GM19438 (cell line): ENCODE results near the gene SERPINA3.
"Not testable (repeated sequence)": the region's sequence is repeated elsewhere in the genome, so short reads cannot be mapped to it uniquely, and the experiment has no call there.

Source experiments
- ATAC-seq: cut with Tn5 transposase; IDR thresholded peaks from one replicate; pipeline ENCODE4 v1.9.1; 2021; ENCODE audit warnings: low read depth; ENCODE audit not compliant: unreplicated experiment

SERPINA3 gene

DNA sequence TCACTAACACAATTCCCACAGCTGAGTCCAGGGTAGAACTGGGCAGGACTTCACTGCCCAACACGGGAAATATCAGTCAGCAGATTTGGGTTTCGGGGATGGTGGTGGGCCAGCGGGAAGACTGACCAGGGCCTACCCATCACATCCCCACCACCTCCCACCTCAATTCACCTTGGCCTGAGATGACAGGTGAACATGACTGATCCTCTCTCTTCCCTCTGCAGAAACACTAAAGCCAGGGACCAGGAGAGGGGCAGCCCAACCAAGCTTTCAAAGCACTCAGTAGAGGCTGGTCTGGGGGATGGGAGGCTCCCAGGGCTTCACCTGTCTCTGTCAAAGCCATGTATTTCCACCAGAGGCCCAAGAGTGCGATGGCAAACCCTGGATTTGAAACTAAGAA lies 28.6 kb upstream of the SERPINA3 start:
- ATAC-seq: no peak

DNA sequence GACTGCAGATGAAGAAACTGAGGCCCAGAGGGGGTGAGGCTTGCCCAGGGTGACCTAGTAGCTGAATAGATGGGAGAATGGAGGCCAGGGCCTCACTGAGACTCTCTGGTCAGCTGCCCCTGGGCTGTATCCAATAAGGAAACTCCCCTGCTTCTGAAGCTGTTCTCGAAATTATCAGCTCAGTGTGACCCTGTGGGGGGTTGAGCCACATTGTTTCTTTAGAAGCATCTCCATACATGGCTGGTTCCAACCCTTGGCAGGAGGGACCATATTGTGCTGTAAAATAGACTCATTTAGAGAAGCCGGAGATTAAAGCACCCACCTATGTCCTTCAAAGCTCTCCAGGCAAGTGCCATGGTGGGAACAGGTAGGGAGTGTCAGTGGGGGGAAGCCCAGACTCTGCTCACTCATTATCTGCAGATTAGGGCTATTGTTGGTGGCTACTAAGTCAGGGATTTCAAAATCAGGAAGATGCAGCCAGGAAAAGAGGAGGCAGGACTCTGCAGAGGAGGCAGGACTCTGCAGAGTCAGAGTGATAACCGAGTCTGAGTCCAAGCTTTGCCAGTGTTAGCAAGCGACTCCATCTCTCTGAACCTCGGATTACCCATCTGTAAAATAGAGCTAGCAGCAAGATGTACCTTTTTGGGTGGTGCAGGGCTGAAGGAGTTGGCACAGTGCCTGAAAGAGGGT lies 27.5 kb upstream of the SERPINA3 start:
- ATAC-seq: no peak

GRCh38 chr14:94586635-94587034 lies 25.6 kb upstream of the SERPINA3 start:
- no peak for ATAC-seq

DNA sequence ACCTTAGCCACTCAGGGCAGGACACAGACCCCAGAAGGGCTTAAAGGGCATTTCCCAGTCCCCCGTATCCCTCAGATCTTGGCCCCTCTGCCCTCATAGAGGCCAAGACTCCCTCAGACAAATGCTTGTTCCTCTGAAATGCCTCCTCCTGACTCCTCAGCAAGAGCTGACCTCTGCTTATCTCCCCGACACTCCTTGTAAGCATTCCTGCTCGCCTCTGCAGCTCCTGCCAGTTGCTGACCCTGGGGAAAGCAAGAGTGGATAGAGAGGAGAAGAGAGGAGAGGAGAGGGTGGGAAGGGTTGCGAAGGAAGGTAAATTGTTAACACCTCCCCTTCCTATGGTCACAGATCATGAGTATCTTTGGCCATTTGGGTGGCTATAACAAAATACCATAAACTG lies 23.9 kb upstream of the SERPINA3 start:
- ATAC-seq: no peak

DNA sequence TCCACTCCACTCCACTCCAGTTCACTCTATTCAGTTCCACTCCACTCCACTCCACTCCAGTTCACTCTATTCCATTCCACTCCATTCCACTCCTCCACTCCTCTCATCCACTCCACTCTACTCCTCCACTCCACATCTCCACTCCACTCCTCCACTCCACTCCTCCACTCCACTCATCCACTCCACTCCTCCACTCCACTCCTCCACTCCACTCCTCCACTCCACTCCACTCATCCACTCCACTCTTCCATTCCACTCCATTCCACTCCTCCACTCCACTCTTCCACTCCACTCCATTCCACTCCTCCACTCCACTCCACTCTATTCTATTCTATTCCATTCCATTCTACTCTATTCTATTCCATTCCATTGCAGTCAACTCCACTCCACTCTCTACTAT lies 21.1 kb upstream of the SERPINA3 start:
- ATAC-seq: no peak

DNA sequence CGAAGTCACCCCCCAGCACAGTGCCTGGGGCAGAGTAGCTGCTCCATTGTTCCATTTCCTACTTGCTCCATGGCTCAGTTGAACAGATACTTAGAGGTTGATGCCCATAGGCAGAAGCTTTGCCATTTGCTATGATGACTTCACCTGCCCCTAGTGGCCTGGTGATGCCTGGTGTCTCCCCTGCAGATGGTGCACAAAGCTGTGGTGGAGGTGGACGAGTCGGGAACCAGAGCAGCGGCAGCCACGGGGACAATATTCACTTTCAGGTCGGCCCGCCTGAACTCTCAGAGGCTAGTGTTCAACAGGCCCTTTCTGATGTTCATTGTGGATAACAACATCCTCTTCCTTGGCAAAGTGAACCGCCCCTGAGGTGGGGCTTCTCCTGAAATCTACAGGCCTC lies 20.3 kb upstream of the SERPINA3 start:
- no peak for ATAC-seq

GRCh38 chr14:94592457-94592856 lies 19.7 kb upstream of the SERPINA3 start:
- ATAC-seq: no peak

DNA sequence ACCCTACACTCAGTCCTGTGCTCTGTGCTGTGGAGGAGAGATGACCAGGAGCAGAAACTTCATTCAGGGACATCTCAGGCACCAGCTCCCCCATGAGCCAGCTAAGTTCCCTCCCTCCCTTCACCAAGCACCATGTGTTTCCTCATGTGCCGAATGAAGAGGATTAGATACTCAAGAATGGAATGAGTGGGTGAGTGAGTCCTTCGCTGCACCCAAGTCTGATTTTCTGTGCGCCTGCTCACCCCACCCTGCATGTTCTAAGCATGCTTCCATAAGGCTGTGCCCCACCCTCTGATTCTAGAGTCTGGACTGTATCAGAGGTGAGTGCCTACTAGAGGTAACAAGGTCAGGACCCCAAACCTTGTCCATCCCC lies 18.8 kb upstream of the SERPINA3 start:
- no peak for ATAC-seq

DNA sequence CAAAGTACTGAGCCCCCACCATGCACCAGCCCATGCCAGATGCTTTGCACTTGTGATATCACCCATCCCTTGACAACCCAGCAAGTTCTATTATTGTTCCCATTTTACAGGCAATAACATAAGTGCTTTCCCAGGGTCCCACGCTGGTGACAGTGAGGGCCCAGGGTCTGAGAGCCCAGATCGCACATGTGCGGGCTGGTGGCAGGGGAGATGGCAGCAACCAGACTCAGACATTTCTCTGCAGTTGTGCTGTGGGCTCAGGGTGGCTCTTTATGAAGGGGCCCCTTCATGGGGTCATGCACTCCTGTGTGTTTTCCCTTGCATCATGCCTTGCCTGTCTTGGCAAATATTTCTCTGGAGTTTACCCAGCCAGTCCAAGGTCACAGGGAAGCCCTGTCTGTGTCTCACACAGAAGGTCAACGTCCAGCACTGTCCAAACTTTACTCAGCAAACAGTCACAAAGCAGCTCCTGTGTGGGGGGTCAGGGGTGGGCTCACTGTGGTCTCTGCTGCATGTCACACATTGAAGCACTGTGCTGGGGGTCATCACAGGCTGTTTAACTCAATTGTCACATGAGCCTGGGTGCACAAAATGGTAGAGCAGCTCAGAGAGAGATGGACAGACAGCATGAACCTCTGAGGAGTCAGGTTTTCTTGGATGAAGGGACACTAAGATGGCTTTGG lies 18.3 kb upstream of the SERPINA3 start:
- ATAC-seq: no peak

DNA sequence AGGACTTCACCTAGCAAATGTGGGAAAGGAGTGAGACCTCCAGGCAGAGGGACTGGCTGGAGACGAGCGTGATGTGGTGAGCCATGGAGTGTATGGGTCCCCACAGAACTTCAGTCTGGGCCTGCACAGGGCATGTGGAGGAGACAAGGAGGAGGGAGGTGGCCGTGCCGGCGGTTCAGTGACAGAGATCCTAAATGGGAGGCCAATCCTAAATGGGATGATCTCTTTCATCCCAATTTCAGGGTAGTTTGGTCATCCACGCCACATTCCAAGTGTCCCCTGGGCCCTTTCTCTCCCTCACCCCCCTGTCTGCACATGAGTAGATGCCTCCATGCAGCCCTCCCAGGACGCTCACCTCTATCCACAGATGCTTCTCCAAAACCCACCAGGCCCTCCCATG lies 17.8 kb upstream of the SERPINA3 start:
- ATAC-seq: no peak

GRCh38 chr14:94595912-94596311 lies 16.3 kb upstream of the SERPINA3 start:
- ATAC-seq: no peak

DNA sequence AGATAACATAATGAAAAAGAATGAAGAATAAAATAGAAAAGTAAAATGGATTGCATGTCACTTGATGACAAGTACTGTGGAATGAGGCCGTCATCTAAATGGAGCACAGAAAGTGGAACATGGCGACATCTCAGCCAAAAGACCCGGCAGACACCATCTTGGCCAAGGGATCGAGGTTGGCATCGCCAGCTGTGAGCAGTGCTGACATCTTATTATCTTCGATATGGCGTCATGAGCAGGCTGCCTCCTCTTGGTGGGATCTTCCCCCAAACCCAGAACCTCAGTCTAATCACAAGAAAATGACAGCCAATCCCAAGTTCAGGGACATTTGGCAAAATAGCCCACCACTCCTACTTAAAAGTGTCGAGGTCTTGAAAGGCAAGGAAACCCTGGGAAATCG lies 15.8 kb upstream of the SERPINA3 start:
- no peak for ATAC-seq

DNA sequence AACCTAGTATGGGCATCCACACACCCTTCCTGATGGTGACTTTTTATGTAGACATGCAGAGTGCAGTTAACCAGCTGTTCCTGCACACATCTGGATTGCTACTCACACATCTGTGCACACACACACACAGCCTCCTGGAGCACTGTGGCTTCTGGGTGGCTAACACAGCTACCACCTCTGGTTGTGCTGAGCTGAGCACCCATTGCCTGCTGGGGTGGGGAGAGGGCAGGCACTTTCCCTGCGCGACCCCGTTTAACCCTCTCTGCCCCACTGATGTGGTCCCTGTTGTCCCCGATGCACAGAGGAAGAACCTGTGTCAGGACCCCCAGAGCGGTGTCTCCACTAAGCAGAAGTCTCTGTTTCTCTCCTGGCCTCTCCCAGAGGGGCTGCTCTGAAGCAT lies 14.4 kb upstream of the SERPINA3 start:
- ATAC-seq: no peak

- no peak for ATAC-seq
Measured at GRCh38 chr14:94598506-94598815, 13.7 kb upstream of the SERPINA3 start.

DNA sequence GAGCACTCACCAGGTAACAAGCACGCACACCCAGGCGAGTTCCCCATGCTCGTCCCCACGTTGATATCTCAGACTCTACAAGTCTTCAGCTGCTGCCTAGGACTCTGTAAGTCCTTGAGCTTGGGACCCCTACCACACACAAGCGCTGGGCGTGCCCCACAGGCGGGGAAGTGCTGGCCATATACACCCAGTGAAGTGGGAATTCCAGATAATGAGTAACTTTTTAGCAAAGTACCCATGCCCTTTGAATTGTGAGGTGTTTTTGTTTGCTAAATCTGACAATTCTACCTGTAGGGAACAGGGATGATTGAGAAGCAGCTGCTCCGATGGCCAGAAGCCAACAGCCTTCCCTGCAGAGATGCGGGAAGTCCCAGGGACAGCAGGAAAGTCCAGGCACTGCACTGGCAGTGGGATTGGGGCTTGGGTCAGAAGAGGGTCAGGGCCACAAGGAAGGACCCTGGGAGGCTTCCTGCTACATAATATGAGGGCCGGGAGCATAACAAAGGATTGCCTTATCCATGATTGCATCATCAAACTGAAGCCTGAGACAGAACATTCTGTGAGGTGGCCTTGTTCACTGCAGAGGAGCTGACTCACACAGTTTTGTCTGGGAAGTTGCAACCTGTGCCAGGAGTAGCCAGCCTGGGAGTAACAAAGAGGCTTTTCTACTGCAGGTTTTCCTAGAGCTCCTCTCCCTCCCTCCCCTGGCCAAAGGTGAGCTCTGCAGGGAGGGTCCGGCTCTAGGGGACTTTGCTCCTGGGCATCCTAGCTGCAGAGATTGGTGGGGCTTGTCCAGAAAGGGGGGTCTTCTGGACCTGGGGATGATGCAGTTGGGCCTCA lies 13.2 kb upstream of the SERPINA3 start:
- ATAC-seq: no peak

DNA sequence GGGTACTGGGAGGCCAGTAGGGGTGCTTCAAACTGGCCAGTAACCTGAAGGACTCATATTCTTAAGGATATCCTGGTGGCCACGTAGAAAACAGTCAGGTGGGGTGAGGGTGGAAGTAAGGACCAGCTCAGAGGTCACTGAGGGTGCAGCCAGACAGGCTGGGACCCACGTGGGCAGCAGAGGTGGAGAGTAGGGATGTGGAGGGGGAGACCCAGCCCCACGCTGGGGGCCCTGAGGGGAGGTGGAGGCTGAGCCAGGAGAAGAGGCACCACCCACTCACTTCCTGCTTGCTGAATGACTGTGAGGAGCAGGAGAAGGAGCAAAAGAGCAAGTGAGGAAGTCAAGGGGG lies 12.6 kb upstream of the SERPINA3 start:
- ATAC-seq: no peak

DNA sequence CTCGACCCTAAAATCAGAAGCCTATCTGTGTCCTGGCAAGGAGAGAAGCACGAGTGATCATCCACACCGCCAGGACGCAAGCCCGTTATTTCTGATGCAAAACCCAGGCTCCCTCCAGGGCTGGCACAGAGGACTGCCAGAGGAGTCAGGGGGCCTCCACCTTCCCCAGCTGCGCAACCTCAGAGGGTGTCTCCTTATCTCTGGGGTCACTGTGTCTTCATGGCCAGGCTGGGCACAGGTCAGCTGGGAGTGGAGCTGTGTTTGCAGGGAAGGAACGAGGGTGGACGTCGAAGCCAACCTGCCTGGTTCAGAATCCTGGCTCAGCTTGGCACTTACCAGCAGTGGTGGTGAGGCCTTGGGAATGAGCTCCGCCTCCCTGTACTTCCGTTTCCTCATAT lies 12.0 kb upstream of the SERPINA3 start:
- ATAC-seq: no peak

GRCh38 chr14:94601884-94602391 lies 10.3 kb upstream of the SERPINA3 start:
- no peak for ATAC-seq

DNA sequence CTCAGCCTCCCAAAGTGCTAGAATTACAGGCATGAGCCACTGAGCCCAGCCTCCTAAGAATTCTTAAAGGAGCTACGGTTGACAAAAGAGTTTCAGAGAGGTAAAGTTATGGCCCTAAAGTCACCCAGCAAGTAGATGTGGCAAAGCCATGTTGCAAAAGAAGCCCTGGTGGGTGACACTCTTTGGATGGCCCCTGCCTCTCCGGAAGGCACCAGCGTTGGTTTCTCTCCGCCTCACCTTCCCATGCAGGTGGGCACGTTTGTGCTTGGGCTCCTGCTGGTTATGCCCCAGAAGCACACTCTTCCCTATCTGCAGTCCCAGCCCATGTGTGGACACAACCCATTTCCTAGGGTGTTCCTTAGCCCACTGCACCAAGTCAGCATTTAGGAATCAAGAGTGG lies 9.5 kb upstream of the SERPINA3 start:
- no peak for ATAC-seq

DNA sequence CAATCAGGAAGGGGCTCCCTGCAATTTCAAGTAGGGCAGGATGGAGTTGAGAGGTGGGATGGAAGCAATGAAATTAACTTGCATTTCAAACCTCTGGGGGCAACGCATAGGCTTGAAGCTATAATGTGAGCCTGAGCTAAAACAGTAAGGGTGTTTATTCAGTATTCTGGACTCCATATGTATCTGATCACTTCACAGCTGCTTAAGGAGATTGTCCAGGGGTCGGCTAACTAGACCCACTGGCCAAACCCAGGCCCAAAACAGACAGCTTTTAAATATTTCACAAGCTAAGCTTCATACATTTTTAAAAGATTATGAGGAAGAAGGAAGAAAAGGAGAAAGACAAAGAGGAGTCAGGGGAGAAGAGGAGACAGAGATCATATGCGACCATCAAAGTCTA lies 6.8 kb upstream of the SERPINA3 start:
- ATAC-seq: no peak

DNA sequence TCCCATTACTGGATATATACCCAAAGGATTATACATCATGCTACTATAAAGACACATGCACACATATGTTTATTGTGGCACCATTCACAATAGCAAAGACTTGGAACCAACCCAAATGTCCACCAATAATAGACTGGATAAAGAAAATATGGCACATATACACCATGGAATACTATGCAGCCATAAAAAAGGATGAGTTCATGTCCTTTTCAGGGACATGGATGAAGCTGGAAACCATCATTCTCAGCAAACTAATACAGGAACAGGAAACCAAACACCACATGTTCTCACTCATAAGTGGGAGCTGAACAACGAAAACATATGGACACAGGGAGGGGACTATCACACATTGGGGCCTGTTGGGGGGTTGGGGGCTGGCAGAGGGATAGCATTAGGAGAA lies 3.2 kb upstream of the SERPINA3 start:
- not testable (repeated sequence) for ATAC-seq

GRCh38 chr14:94611179-94611578 lies 1.0 kb upstream of the SERPINA3 start:
- no peak for ATAC-seq
